Measurements from ENCODE around the gene COPZ1. TPM values are rescaled to one million over a fixed set of nuclear protein-coding genes. Genes with fewer than 3 reads are reported as not detected.
"Not testable (repeated sequence)": the region's sequence is repeated elsewhere in the genome, so short reads cannot be mapped to it uniquely, and the experiment has no call there.

The COPZ1 gene
- total and polyA plus RNA-seq, 9 donors: 131 to 158 (median 143) TPM

- peaks cover 50% of the 10 kb centered on the region for H3K36me3 ChIP-seq (ENCODE audit: control insufficient read depth, insufficient read depth, low read length)
Measured at GRCh38 chr12:54351341-54351740, 26.4 kb downstream of the COPZ1 start.

GRCh38 chr12:54352022-54352531, 27.1 kb downstream of the COPZ1 start:
- no peak overlapping the region for H3K4me3 ChIP-seq (ENCODE audit: low read length)
- peak; percentile 87 for DNase-seq
- 8% methylated on average over 8 of the region's 21 CpGs for WGBS (ENCODE audit: insufficient coverage)
- H3K36me3 ChIP-seq (ENCODE audit: control insufficient read depth, insufficient read depth, low read length): peaks cover 43% of the 10 kb centered on the region
- H3K9me3 ChIP-seq (replicated peaks; ENCODE audit: control insufficient read depth, low read depth, low read length): no peaks in the 10 kb centered on the region
- H3K4me1 ChIP-seq (ENCODE audit: control insufficient read depth, insufficient read depth, low read length): peaks cover 58% of the 10 kb centered on the region
- no peaks in the 10 kb centered on the region for H3K27me3 ChIP-seq (ENCODE audit: control insufficient read depth, insufficient read depth, low read length)
- peak overlapping the region; percentile 79 for H3K27ac ChIP-seq (ENCODE audit: low read length)

More at GRCh38 chr12:54351341-54351740, 26.4 kb downstream of the COPZ1 start:
- peaks cover 51% of the 10 kb centered on the region for H3K4me1 ChIP-seq (ENCODE audit: control insufficient read depth, insufficient read depth, low read length)
- H3K27ac ChIP-seq (ENCODE audit: low read length): peak overlapping the region; percentile 79
- DNase-seq: no peak
- no peaks in the 10 kb centered on the region for H3K9me3 ChIP-seq (replicated peaks; ENCODE audit: control insufficient read depth, low read depth, low read length)
- H3K27me3 ChIP-seq (ENCODE audit: control insufficient read depth, insufficient read depth, low read length): no peaks in the 10 kb centered on the region
- WGBS (ENCODE audit: insufficient coverage): no CpG with 5 or more reads among the region's 4 CpGs
- no peak overlapping the region for H3K4me3 ChIP-seq (ENCODE audit: low read length)

GRCh38 chr12:54352891-54353874, 28.3 kb downstream of the COPZ1 start:
- Histone ChIP-seq H3K36me3 (ENCODE audit: control insufficient read depth, insufficient read depth, low read length) (peaks cover 32% of the 10 kb centered on the region), H3K9me3 (replicated peaks; ENCODE audit: control insufficient read depth, low read depth, low read length) (no peaks in the 10 kb centered on the region), H3K27me3 (ENCODE audit: control insufficient read depth, insufficient read depth, low read length) (no peaks in the 10 kb centered on the region), H3K27ac (ENCODE audit: low read length) (peak overlapping the region; percentile 79), H3K4me3 (ENCODE audit: low read length) (peak overlapping the region; percentile 2), H3K4me1 (ENCODE audit: control insufficient read depth, insufficient read depth, low read length) (peaks cover 69% of the 10 kb centered on the region)
- DNase-seq: peak; percentile 83
- 0% methylated on average over 1 of the region's 1 CpG for WGBS (ENCODE audit: insufficient coverage)

GRCh38 chr12:54354271-54354670, 29.3 kb downstream of the COPZ1 start:
- peaks cover 23% of the 10 kb centered on the region for H3K36me3 ChIP-seq (ENCODE audit: control insufficient read depth, insufficient read depth, low read length)
- DNase-seq; H3K27ac ChIP-seq (ENCODE audit: low read length); H3K4me3 ChIP-seq (ENCODE audit: low read length); H3K27me3 ChIP-seq (ENCODE audit: control insufficient read depth, insufficient read depth, low read length); H3K9me3 ChIP-seq (replicated peaks; ENCODE audit: control insufficient read depth, low read depth, low read length): not testable (repeated sequence)
- H3K4me1 ChIP-seq (ENCODE audit: control insufficient read depth, insufficient read depth, low read length): peaks cover 76% of the 10 kb centered on the region
- 70% methylated on average over 2 of the region's 7 CpGs for WGBS (ENCODE audit: insufficient coverage)

GRCh38 chr12:54355104-54355815, 30.3 kb downstream of the COPZ1 start:
- Histone ChIP-seq H3K9me3 (replicated peaks; ENCODE audit: control insufficient read depth, low read depth, low read length) (no peaks in the 10 kb centered on the region), H3K27me3 (ENCODE audit: control insufficient read depth, insufficient read depth, low read length) (no peaks in the 10 kb centered on the region), H3K36me3 (ENCODE audit: control insufficient read depth, insufficient read depth, low read length) (peaks cover 13% of the 10 kb centered on the region), H3K4me3 (ENCODE audit: low read length) (no peak overlapping the region), H3K4me1 (ENCODE audit: control insufficient read depth, insufficient read depth, low read length) (peaks cover 85% of the 10 kb centered on the region), H3K27ac (ENCODE audit: low read length) (peak overlapping the region; percentile 96)
- 36% methylated on average over 3 of the region's 6 CpGs for WGBS (ENCODE audit: insufficient coverage)
- DNase-seq: peak; percentile 38

- peaks cover 4% of the 10 kb centered on the region for H3K36me3 ChIP-seq (ENCODE audit: control insufficient read depth, insufficient read depth, low read length)
- DNase-seq: peak; percentile 90
- no CpG with 5 or more reads among the region's 3 CpGs for WGBS (ENCODE audit: insufficient coverage)
- peaks cover 87% of the 10 kb centered on the region for H3K4me1 ChIP-seq (ENCODE audit: control insufficient read depth, insufficient read depth, low read length)
- H3K9me3 ChIP-seq (replicated peaks; ENCODE audit: control insufficient read depth, low read depth, low read length): no peaks in the 10 kb centered on the region
- H3K27me3 ChIP-seq (ENCODE audit: control insufficient read depth, insufficient read depth, low read length): no peaks in the 10 kb centered on the region
- H3K27ac ChIP-seq (ENCODE audit: low read length): peak overlapping the region; percentile 96
- H3K4me3 ChIP-seq (ENCODE audit: low read length): no peak overlapping the region
Measured at GRCh38 chr12:54356228-54356627, 31.3 kb downstream of the COPZ1 start.

- H3K27ac ChIP-seq (ENCODE audit: low read length): peak overlapping the region; percentile 96
- DNase-seq: no peak
- 50% methylated on average over 1 of the region's 4 CpGs for WGBS (ENCODE audit: insufficient coverage)
- peaks cover 80% of the 10 kb centered on the region for H3K4me1 ChIP-seq (ENCODE audit: control insufficient read depth, insufficient read depth, low read length)
- H3K27me3 ChIP-seq (ENCODE audit: control insufficient read depth, insufficient read depth, low read length): no peaks in the 10 kb centered on the region
- no peaks in the 10 kb centered on the region for H3K36me3 ChIP-seq (ENCODE audit: control insufficient read depth, insufficient read depth, low read length)
- no peak overlapping the region for H3K4me3 ChIP-seq (ENCODE audit: low read length)
- H3K9me3 ChIP-seq (replicated peaks; ENCODE audit: control insufficient read depth, low read depth, low read length): no peaks in the 10 kb centered on the region
Measured at GRCh38 chr12:54356951-54357356, 32.0 kb downstream of the COPZ1 start.

GRCh38 chr12:54357506-54358190, 32.7 kb downstream of the COPZ1 start:
- Histone ChIP-seq H3K27ac (ENCODE audit: low read length) (peak overlapping the region; percentile 96), H3K4me1 (ENCODE audit: control insufficient read depth, insufficient read depth, low read length) (peaks cover 73% of the 10 kb centered on the region), H3K4me3 (ENCODE audit: low read length) (no peak overlapping the region), H3K36me3 (ENCODE audit: control insufficient read depth, insufficient read depth, low read length) (no peaks in the 10 kb centered on the region), H3K27me3 (ENCODE audit: control insufficient read depth, insufficient read depth, low read length) (no peaks in the 10 kb centered on the region), H3K9me3 (replicated peaks; ENCODE audit: control insufficient read depth, low read depth, low read length) (no peaks in the 10 kb centered on the region)
- no peak for DNase-seq
- no CpG with 5 or more reads among the region's 2 CpGs for WGBS (ENCODE audit: insufficient coverage)

GRCh38 chr12:54358191-54358944, 33.4 kb downstream of the COPZ1 start:
- 2% methylated on average over 7 of the region's 15 CpGs for WGBS (ENCODE audit: insufficient coverage)
- no peaks in the 10 kb centered on the region for H3K36me3 ChIP-seq (ENCODE audit: control insufficient read depth, insufficient read depth, low read length)
- peak overlapping the region; percentile 73 for H3K4me3 ChIP-seq (ENCODE audit: low read length)
- no peaks in the 10 kb centered on the region for H3K9me3 ChIP-seq (replicated peaks; ENCODE audit: control insufficient read depth, low read depth, low read length)
- H3K27ac ChIP-seq (ENCODE audit: low read length): peak overlapping the region; percentile 96
- peaks cover 66% of the 10 kb centered on the region for H3K4me1 ChIP-seq (ENCODE audit: control insufficient read depth, insufficient read depth, low read length)
- H3K27me3 ChIP-seq (ENCODE audit: control insufficient read depth, insufficient read depth, low read length): no peaks in the 10 kb centered on the region
- DNase-seq: peak; percentile 89

Data from muscle of leg (tissue), 11 donors.